Endothelial cell of umbilical vein (primary cell): Measurements from ENCODE around the gene TRIM37. TPM values are rescaled to one million over a fixed set of nuclear protein-coding genes. Genes with fewer than 3 reads are reported as not detected.
A peak's percentile ranks its signal among the peaks of the same experiment; 100 is the strongest.

ENCODE experiments used
- BruUV-seq: library from RNA; stranded (reverse); fragments of 400-500 nt; replicated peaks from 2 replicates; lab custom pipeline; 2021; lab: Mats Ljungman, UMichigan
- CTCF ChIA-PET: fragments of 300-600, 350-600 bp; sonication (Branson Sonifier 250); formaldehyde crosslinking; loops from one replicate; lab custom pipeline; 2021; ENCODE audit warnings: antibody characterized with exemption, inconsistent platforms; lab: Charles Lee
- POLR2A ChIA-PET: fragments of 300-600, 350-600 bp; sonication (Branson Sonifier 250); formaldehyde crosslinking; loops from one replicate; lab custom pipeline; 2021; ENCODE audit warnings: antibody characterized with exemption, inconsistent platforms; lab: Charles Lee
- DNase-seq: peaks from one replicate; pipeline ENCODE4 v3.0.0-alpha.2; 2011; ENCODE audit warnings: low read depth, low spot score
- FAIRE-seq: peaks from 2 replicates; lab custom pipeline; 2011; peaks lifted over from hg19 to GRCh38; lab: Jason Lieb, UNC
- H2AFZ ChIP-seq: 2 replicates; pipeline ENCODE4 v1.6.0; 2012; ENCODE audit warnings: low read depth, low read length, control low read depth, inconsistent platforms
- H3K27ac ChIP-seq: 2 replicates; pipeline ENCODE4 v1.5.1; 2011; ENCODE audit warnings: low read depth, mild to moderate bottlenecking, control low read depth, low read length, moderate library complexity; ENCODE audit not compliant: insufficient read depth
- H3K27me3 ChIP-seq, 2 experiments: 2 replicates each; pipeline versions ENCODE4 v1.6.0 to v1.6.1; 2011; ENCODE audit warnings: low read length in 2 of 2, mixed read lengths in 1 of 2; ENCODE audit not compliant: control insufficient read depth in 2 of 2, insufficient read depth in 2 of 2
- H3K36me3 ChIP-seq, 2 experiments: 2 replicates in 1 of 2; 3 replicates in 1 of 2; pipeline ENCODE4 v1.5.1; 2011; ENCODE audit warnings: low read length in 2 of 2, mild to moderate bottlenecking in 1 of 2, moderate library complexity in 1 of 2; ENCODE audit not compliant: control insufficient read depth in 2 of 2, insufficient read depth in 2 of 2; ENCODE audit errors: extremely low read depth in 1 of 2
- H3K4me1 ChIP-seq: 3 replicates; pipeline ENCODE4 v1.5.1; 2011; ENCODE audit warnings: mild to moderate bottlenecking, low read length; ENCODE audit not compliant: control insufficient read depth, insufficient read depth; ENCODE audit errors: extremely low read depth
- H3K4me2 ChIP-seq: 2 replicates; pipeline ENCODE4 v1.6.1; 2011; ENCODE audit warnings: low read length, control low read depth, mixed read lengths; ENCODE audit not compliant: insufficient read depth
- H3K4me3 ChIP-seq, 3 experiments: fragments of 200-600 bp in 1 of 3; sonication (generic), shearing (Covaris generic) in 1 of 3; replicated peaks in 1 of 3; 2 replicates each; pipeline ENCODE4 v1.5.1; 2011 to 2016; ENCODE audit warnings: control low read depth in 3 of 3, low read length in 3 of 3, mild to moderate bottlenecking in 2 of 3, inconsistent platforms in 1 of 3, low read depth in 1 of 3, moderate library complexity in 1 of 3; ENCODE audit not compliant: insufficient read depth in 1 of 3
- H3K79me2 ChIP-seq: 2 replicates; pipeline ENCODE4 v1.6.0; 2012; ENCODE audit warnings: low read length, inconsistent platforms; ENCODE audit not compliant: control insufficient read depth, insufficient read depth
- H3K9ac ChIP-seq: replicated peaks from 2 replicates; pipeline ENCODE3; 2011; ENCODE audit warnings: low read length, control low read depth; ENCODE audit not compliant: insufficient read depth; ENCODE audit errors: extremely low read depth
- H3K9me1 ChIP-seq: replicated peaks from 3 replicates; pipeline ENCODE4 v1.6.0; 2011; ENCODE audit warnings: mild to moderate bottlenecking, low read length; ENCODE audit not compliant: control insufficient read depth, insufficient read depth; ENCODE audit errors: extremely low read depth
- H3K9me3 ChIP-seq: replicated peaks from 2 replicates; pipeline ENCODE4 v1.5.1; 2012; ENCODE audit warnings: low read length, inconsistent platforms; ENCODE audit not compliant: control insufficient read depth, insufficient read depth
- H4K20me1 ChIP-seq: replicated peaks from 2 replicates; pipeline ENCODE3; 2011; ENCODE audit warnings: mild to moderate bottlenecking, low read length; ENCODE audit not compliant: control insufficient read depth, insufficient read depth; ENCODE audit errors: extremely low read depth
- FOS ChIP-seq: IDR thresholded peaks from 2 replicates; pipeline ENCODE4 v1.6.1; 2011; ENCODE audit warnings: mild to moderate bottlenecking, low read length, moderate library complexity, borderline replicate concordance; ENCODE audit not compliant: insufficient read depth
- GATA2 ChIP-seq: IDR thresholded peaks from 2 replicates; pipeline ENCODE4 v1.7.0; 2011; ENCODE audit warnings: low read depth, mild to moderate bottlenecking, moderate library complexity, mixed read lengths, low read length; ENCODE audit not compliant: insufficient read length, insufficient read depth
- JUN ChIP-seq: IDR thresholded peaks from 2 replicates; pipeline ENCODE4 v1.6.1; 2011; ENCODE audit warnings: borderline replicate concordance, low read depth; ENCODE audit not compliant: insufficient read length, insufficient read depth
- MYC ChIP-seq: IDR thresholded peaks from one replicate; pipeline ENCODE4 v1.6.1; 2011; ENCODE audit warnings: mild to moderate bottlenecking, low read depth, low read length
- dilution Hi-C: fragments of 300-500 bp; cut with MboI; formaldehyde crosslinking; loops from one replicate; pipeline ENCODE4 v1.15.0; 2019; ENCODE audit warnings: low sequenced_read_pairs; ENCODE audit not compliant: extremely low pct_ligation_motif_present
- intact Hi-C: fragments of 100-400 bp; cut with micrococcal nuclease; formaldehyde crosslinking; loops from one replicate; pipeline ENCODE4 v1.10.0; 2022
- polyA plus RNA-seq, 4 experiments: library from polyadenylated mRNA; depleted of rRNA in 3 of 4; stranded (reverse) in 3 of 4; unstranded in 1 of 4; fragments of >200 nt; gene quantifications; 2 replicates each; pipeline versions ENCODE4 v1.2.1 to v1.2.3, GENCODE V29; 2011 to 2012; ENCODE audit warnings: missing spikeins in 1 of 4
- total RNA-seq: library from RNA; stranded (reverse); gene quantifications from 2 replicates; pipeline ENCODE4 v1.2.3, GENCODE V29; 2021
- TF ChIP-seq, protein P1 (sequence below), 2 donors: IDR thresholded peaks; 1 replicate in 1 of 2; 2 replicates in 1 of 2; pipeline ENCODE4 v1.5.1; 2011; ENCODE audit warnings: low read length in 2 of 2, mild to moderate bottlenecking in 2 of 2, moderate library complexity in 2 of 2, control low read depth in 1 of 2, inconsistent platforms in 1 of 2, low read depth in 1 of 2; ENCODE audit not compliant: insufficient read depth in 1 of 2; ENCODE audit errors: extremely low read depth in 1 of 2

Gene TRIM37
- total and polyA plus RNA-seq, 2 donors (not counting 3 experiments of a cell fraction or from before 2014, with no cell fraction given) = 18.8 to 41.9 TPM

DNA sequence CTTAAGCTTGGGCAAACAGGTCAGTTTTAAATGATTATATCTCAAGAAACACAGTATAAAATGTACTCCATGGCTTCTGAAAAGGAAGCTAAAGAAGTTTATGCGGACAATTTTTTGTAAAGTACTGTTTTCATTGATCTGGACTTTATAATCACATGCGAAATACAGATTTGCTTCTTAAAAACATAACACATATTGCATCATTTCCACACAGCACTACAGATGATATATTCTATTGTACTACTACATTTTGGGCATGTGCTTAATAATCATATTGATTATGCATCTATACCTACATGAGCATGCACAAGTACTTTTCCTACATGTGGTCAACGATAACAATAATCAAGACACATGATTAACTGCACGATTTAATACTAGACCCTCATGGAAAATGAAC is 22.5 kb downstream of the TRIM37 start:
- no peaks in the 10 kb centered on the region for H4K20me1 ChIP-seq
- dilution Hi-C loops (no loop called here), intact Hi-C loops (no loop called here)
- ChIA-PET CTCF (no interaction called here), POLR2A (interaction anchor here (0.9 kb wide), 1 partner anchor 10 kb away, joined by 5 read pairs; no protein-coding TSS in a partner anchor)
- DNase-seq (no peak), FAIRE-seq (no peak)
- H3K4me2 ChIP-seq = no peak overlapping the region
- peaks cover 2 to 11% of the 10 kb centered on the region in 2 experiments for H3K36me3 ChIP-seq
- no TSS peak for BruUV-seq
- TF ChIP-seq FOS = no peak
- no peak for TF ChIP-seq GATA2
- no peak for TF ChIP-seq MYC
- TF ChIP-seq, protein P1, sequence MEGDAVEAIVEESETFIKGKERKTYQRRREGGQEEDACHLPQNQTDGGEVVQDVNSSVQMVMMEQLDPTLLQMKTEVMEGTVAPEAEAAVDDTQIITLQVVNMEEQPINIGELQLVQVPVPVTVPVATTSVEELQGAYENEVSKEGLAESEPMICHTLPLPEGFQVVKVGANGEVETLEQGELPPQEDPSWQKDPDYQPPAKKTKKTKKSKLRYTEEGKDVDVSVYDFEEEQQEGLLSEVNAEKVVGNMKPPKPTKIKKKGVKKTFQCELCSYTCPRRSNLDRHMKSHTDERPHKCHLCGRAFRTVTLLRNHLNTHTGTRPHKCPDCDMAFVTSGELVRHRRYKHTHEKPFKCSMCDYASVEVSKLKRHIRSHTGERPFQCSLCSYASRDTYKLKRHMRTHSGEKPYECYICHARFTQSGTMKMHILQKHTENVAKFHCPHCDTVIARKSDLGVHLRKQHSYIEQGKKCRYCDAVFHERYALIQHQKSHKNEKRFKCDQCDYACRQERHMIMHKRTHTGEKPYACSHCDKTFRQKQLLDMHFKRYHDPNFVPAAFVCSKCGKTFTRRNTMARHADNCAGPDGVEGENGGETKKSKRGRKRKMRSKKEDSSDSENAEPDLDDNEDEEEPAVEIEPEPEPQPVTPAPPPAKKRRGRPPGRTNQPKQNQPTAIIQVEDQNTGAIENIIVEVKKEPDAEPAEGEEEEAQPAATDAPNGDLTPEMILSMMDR (IDR thresholded peaks at IDR 0.05; ENCODE audit: extremely low read depth in 1 of 2, insufficient read depth in 1 of 2, low read depth in 1 of 2, low read length in 2 of 2) = no peak
- H3K4me3 ChIP-seq = no peak overlapping the region
- no peaks in the 10 kb centered on the region for H3K9me1 ChIP-seq
- H3K9ac ChIP-seq = no peak overlapping the region
- no peaks in the 10 kb centered on the region for H3K9me3 ChIP-seq
- no peaks in the 10 kb centered on the region for H3K27me3 ChIP-seq
- H3K27ac ChIP-seq = no peak overlapping the region
- H2AFZ ChIP-seq = no peak overlapping the region
- H3K79me2 ChIP-seq = no peaks in the 10 kb centered on the region
- no peaks in the 10 kb centered on the region for H3K4me1 ChIP-seq

DNA sequence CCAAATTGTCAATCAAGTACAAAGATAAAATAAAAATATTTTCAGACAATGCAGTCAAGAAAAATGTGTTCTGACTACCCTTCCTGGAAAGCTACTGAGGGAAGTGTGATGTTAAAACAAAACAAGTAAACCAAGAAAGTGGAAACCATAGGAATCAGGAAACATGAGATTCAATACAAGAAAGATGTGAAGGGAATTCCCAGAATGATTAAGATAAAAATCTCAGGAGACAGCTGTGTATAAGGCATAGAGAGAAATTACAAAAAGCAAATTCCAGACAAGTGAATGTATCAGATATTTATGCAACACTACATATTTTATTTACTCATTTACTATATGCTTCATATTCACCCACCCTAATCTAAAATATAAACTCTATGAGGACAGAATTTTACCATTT is 32.2 kb downstream of the TRIM37 start:
- TF ChIP-seq JUN = peak; percentile 61
- TF ChIP-seq, protein P1 (IDR thresholded peaks at IDR 0.05; ENCODE audit: extremely low read depth in 1 of 2, insufficient read depth in 1 of 2, low read depth in 1 of 2, low read length in 2 of 2) = no peak
- ChIA-PET CTCF (no interaction called here), POLR2A (interaction anchor here (1.0 to 1.1 kb wide), 2 partner anchors 9 to 32 kb away, joined by 3 to 5 read pairs; partner anchors contain the start of gene TRIM37)
- intact Hi-C loops (loop anchor here (1.0 kb wide), 1 partner anchor 19 kb away; no protein-coding TSS in a partner anchor), dilution Hi-C loops (no loop called here)
- Histone ChIP-seq H3K9ac (peak overlapping the region; percentile 72), H3K9me3 (no peaks in the 10 kb centered on the region), H3K27me3 (no peaks in the 10 kb centered on the region), H3K4me1 (peaks cover 15% of the 10 kb centered on the region), H2AFZ (no peak overlapping the region), H3K36me3 (peaks cover 5 to 20% of the 10 kb centered on the region in 2 experiments), H4K20me1 (no peaks in the 10 kb centered on the region), H3K4me2 (no peak overlapping the region), H3K79me2 (no peaks in the 10 kb centered on the region), H3K9me1 (no peaks in the 10 kb centered on the region), H3K27ac (peak overlapping the region; percentile 84), H3K4me3 (no peak overlapping the region)
- FAIRE-seq (no peak), DNase-seq (peak; percentile 86)
- BruUV-seq = no TSS peak
